ENCODE measurements around the gene FSHR. TPM values are rescaled to one million over a fixed set of nuclear protein-coding genes. Genes with fewer than 3 reads are reported as not detected.

The FSHR gene
- total RNA-seq, 1 donor from 2014 or later, result not detected

- H3K36me3 Mint-ChIP-seq (ENCODE audit: unreplicated experiment), result no peaks in the 10 kb centered on the region
- TF ChIP-seq CTCF (IDR thresholded peaks at IDR 0.05), result no peak
- peaks cover 4% of the 10 kb centered on the region for H3K27me3 Mint-ChIP-seq (ENCODE audit: unreplicated experiment)
- DNase-seq (ENCODE audit: extremely low spot score, unreplicated experiment), result no peak
- no peaks in the 10 kb centered on the region for H3K4me1 Mint-ChIP-seq (ENCODE audit: unreplicated experiment)
- no peak overlapping the region for H3K4me3 Mint-ChIP-seq (ENCODE audit: unreplicated experiment)
- H3K27ac Mint-ChIP-seq (ENCODE audit: unreplicated experiment), result no peak overlapping the region
- no peaks in the 10 kb centered on the region for H3K9me3 Mint-ChIP-seq (ENCODE audit: unreplicated experiment)
Measured at GRCh38 chr2:48961009-48961408, 193.3 kb downstream of the FSHR start.

- no peak for DNase-seq (ENCODE audit: extremely low spot score, unreplicated experiment)
- H3K36me3 Mint-ChIP-seq (ENCODE audit: unreplicated experiment), result no peaks in the 10 kb centered on the region
- no peak overlapping the region for H3K4me3 Mint-ChIP-seq (ENCODE audit: unreplicated experiment)
- TF ChIP-seq CTCF (IDR thresholded peaks at IDR 0.05), result no peak
- H3K27ac Mint-ChIP-seq (ENCODE audit: unreplicated experiment), result no peak overlapping the region
- no peaks in the 10 kb centered on the region for H3K9me3 Mint-ChIP-seq (ENCODE audit: unreplicated experiment)
- H3K4me1 Mint-ChIP-seq (ENCODE audit: unreplicated experiment), result no peaks in the 10 kb centered on the region
- peaks cover 9% of the 10 kb centered on the region for H3K27me3 Mint-ChIP-seq (ENCODE audit: unreplicated experiment)
Measured at GRCh38 chr2:48954935-48955334, 199.4 kb downstream of the FSHR start.

GRCh38 chr2:48954311-48954710 is 200.0 kb downstream of the FSHR start:
- TF ChIP-seq CTCF (IDR thresholded peaks at IDR 0.05), result no peak
- DNase-seq (ENCODE audit: extremely low spot score, unreplicated experiment), result no peak
- Mint-ChIP-seq H3K4me1 (ENCODE audit: unreplicated experiment) (no peaks in the 10 kb centered on the region), H3K4me3 (ENCODE audit: unreplicated experiment) (no peak overlapping the region), H3K27ac (ENCODE audit: unreplicated experiment) (no peak overlapping the region), H3K36me3 (ENCODE audit: unreplicated experiment) (no peaks in the 10 kb centered on the region), H3K9me3 (ENCODE audit: unreplicated experiment) (no peaks in the 10 kb centered on the region), H3K27me3 (ENCODE audit: unreplicated experiment) (peaks cover 10% of the 10 kb centered on the region)

- no peak overlapping the region for H3K4me3 Mint-ChIP-seq (ENCODE audit: unreplicated experiment)
- H3K9me3 Mint-ChIP-seq (ENCODE audit: unreplicated experiment), result no peaks in the 10 kb centered on the region
- H3K36me3 Mint-ChIP-seq (ENCODE audit: unreplicated experiment), result no peaks in the 10 kb centered on the region
- TF ChIP-seq CTCF (IDR thresholded peaks at IDR 0.05), result no peak
- no peak overlapping the region for H3K27ac Mint-ChIP-seq (ENCODE audit: unreplicated experiment)
- H3K4me1 Mint-ChIP-seq (ENCODE audit: unreplicated experiment), result no peaks in the 10 kb centered on the region
- no peak for DNase-seq (ENCODE audit: extremely low spot score, unreplicated experiment)
- H3K27me3 Mint-ChIP-seq (ENCODE audit: unreplicated experiment), result peaks cover 17% of the 10 kb centered on the region
Measured at GRCh38 chr2:48952614-48953013, 201.7 kb downstream of the FSHR start.

GRCh38 chr2:48952143-48952542 is 202.2 kb downstream of the FSHR start:
- no peaks in the 10 kb centered on the region for H3K9me3 Mint-ChIP-seq (ENCODE audit: unreplicated experiment)
- H3K4me3 Mint-ChIP-seq (ENCODE audit: unreplicated experiment), result no peak overlapping the region
- no peak for TF ChIP-seq CTCF (IDR thresholded peaks at IDR 0.05)
- no peaks in the 10 kb centered on the region for H3K4me1 Mint-ChIP-seq (ENCODE audit: unreplicated experiment)
- peaks cover 17% of the 10 kb centered on the region for H3K27me3 Mint-ChIP-seq (ENCODE audit: unreplicated experiment)
- no peak overlapping the region for H3K27ac Mint-ChIP-seq (ENCODE audit: unreplicated experiment)
- H3K36me3 Mint-ChIP-seq (ENCODE audit: unreplicated experiment), result no peaks in the 10 kb centered on the region
- no peak for DNase-seq (ENCODE audit: extremely low spot score, unreplicated experiment)

Measured in osteocyte (in vitro differentiated cells).